ENCODE results near the gene RAMAC.
"Not testable (repeated sequence)": the region's sequence is repeated elsewhere in the genome, so short reads cannot be mapped to it uniquely, and the experiment has no call there.

The RAMAC gene

GRCh38 chr15:82986442-82986780 is 401 bp downstream of the RAMAC start:
- Mint-ChIP-seq H3K4me3 (peak overlapping the region; percentile 98), H3K36me3 (peaks cover 7% of the 10 kb centered on the region), H3K9me3 (no peaks in the 10 kb centered on the region), H3K27ac (no peak overlapping the region), H3K27me3 (no peaks in the 10 kb centered on the region), H3K4me1 (peaks cover 40% of the 10 kb centered on the region)

- Mint-ChIP-seq H3K4me3 (no peak overlapping the region), H3K9me3 (no peaks in the 10 kb centered on the region), H3K27ac (no peak overlapping the region), H3K36me3 (peaks cover 8% of the 10 kb centered on the region), H3K4me1 (peaks cover 10% of the 10 kb centered on the region), H3K27me3 (no peaks in the 10 kb centered on the region)
Observed at GRCh38 chr15:82992436-82992998, 6.5 kb downstream of the RAMAC start.

- peaks cover 7% of the 10 kb centered on the region for H3K4me1 Mint-ChIP-seq
- H3K4me3 Mint-ChIP-seq: no peak overlapping the region
- H3K27ac Mint-ChIP-seq: no peak overlapping the region
- H3K9me3 Mint-ChIP-seq: no peaks in the 10 kb centered on the region
- peaks cover 8% of the 10 kb centered on the region for H3K36me3 Mint-ChIP-seq
- H3K27me3 Mint-ChIP-seq: no peaks in the 10 kb centered on the region
Observed at GRCh38 chr15:82993144-82993543, 7.1 kb downstream of the RAMAC start.

GRCh38 chr15:82995076-82995475 is 9.1 kb downstream of the RAMAC start:
- Mint-ChIP-seq H3K4me3 (no peak overlapping the region), H3K36me3 (peaks cover 5% of the 10 kb centered on the region), H3K27me3 (no peaks in the 10 kb centered on the region), H3K9me3 (no peaks in the 10 kb centered on the region), H3K4me1 (peaks cover 7% of the 10 kb centered on the region), H3K27ac (no peak overlapping the region)

GRCh38 chr15:82995938-82996337 is 9.9 kb downstream of the RAMAC start:
- Mint-ChIP-seq H3K36me3 (peaks cover 1% of the 10 kb centered on the region), H3K27me3 (no peaks in the 10 kb centered on the region), H3K9me3 (no peaks in the 10 kb centered on the region), H3K4me3 (no peak overlapping the region), H3K27ac (no peak overlapping the region), H3K4me1 (peaks cover 11% of the 10 kb centered on the region)

GRCh38 chr15:82999426-82999825 is 13.4 kb downstream of the RAMAC start:
- no peaks in the 10 kb centered on the region for H3K9me3 Mint-ChIP-seq
- peaks cover 11% of the 10 kb centered on the region for H3K4me1 Mint-ChIP-seq
- H3K36me3 Mint-ChIP-seq: no peaks in the 10 kb centered on the region
- no peaks in the 10 kb centered on the region for H3K27me3 Mint-ChIP-seq
- no peak overlapping the region for H3K4me3 Mint-ChIP-seq
- H3K27ac Mint-ChIP-seq: no peak overlapping the region

GRCh38 chr15:82999905-83000671 is 14.1 kb downstream of the RAMAC start:
- Mint-ChIP-seq H3K27me3 (no peaks in the 10 kb centered on the region), H3K9me3 (no peaks in the 10 kb centered on the region), H3K4me3 (peak overlapping the region; percentile 65), H3K4me1 (peaks cover 11% of the 10 kb centered on the region), H3K36me3 (peaks cover 2% of the 10 kb centered on the region), H3K27ac (peak overlapping the region; percentile 52)

GRCh38 chr15:83000672-83001031 is 14.6 kb downstream of the RAMAC start:
- H3K27ac Mint-ChIP-seq: not testable (repeated sequence)

GRCh38 chr15:83010709-83011270 is 24.8 kb downstream of the RAMAC start:
- H3K4me1 Mint-ChIP-seq: peaks cover 56% of the 10 kb centered on the region
- no peaks in the 10 kb centered on the region for H3K27me3 Mint-ChIP-seq
- no peaks in the 10 kb centered on the region for H3K9me3 Mint-ChIP-seq
- H3K36me3 Mint-ChIP-seq: peaks cover 6% of the 10 kb centered on the region
- peak overlapping the region; percentile 88 for H3K27ac Mint-ChIP-seq
- H3K4me3 Mint-ChIP-seq: peak overlapping the region; percentile 91

More at GRCh38 chr15:83000672-83001031, 14.6 kb downstream of the RAMAC start:
- H3K9me3 Mint-ChIP-seq, H3K36me3 Mint-ChIP-seq, H3K27me3 Mint-ChIP-seq, H3K4me3 Mint-ChIP-seq: not testable (repeated sequence)
- peaks cover 11% of the 10 kb centered on the region for H3K4me1 Mint-ChIP-seq

GRCh38 chr15:83011271-83012075 is 25.5 kb downstream of the RAMAC start, which contains the start of gene C15orf40:
Gene C15orf40, minus strand, starts transcription at chr15:83011639. Its CDS starts 32 bp downstream, at chr15:83011607.
- Mint-ChIP-seq H3K9me3 (no peaks in the 10 kb centered on the region), H3K27ac (peak within 1 kb of the TSS; percentile 88), H3K4me3 (peak within 1 kb of the TSS; percentile 91), H3K27me3 (no peaks in the 10 kb centered on the region), H3K36me3 (peaks cover 7% of the 10 kb centered on the region), H3K4me1 (peaks cover 56% of the 10 kb centered on the region)

GRCh38 chr15:83012076-83012426 is 26.0 kb downstream of the RAMAC start:
- peak overlapping the region; percentile 86 for H3K27ac Mint-ChIP-seq
- peaks cover 7% of the 10 kb centered on the region for H3K36me3 Mint-ChIP-seq
- no peaks in the 10 kb centered on the region for H3K9me3 Mint-ChIP-seq
- no peaks in the 10 kb centered on the region for H3K27me3 Mint-ChIP-seq
- H3K4me3 Mint-ChIP-seq: peak overlapping the region; percentile 91
- H3K4me1 Mint-ChIP-seq: peaks cover 54% of the 10 kb centered on the region

- Mint-ChIP-seq H3K4me1 (peaks cover 51% of the 10 kb centered on the region), H3K27ac (peak overlapping the region; percentile 86), H3K27me3 (no peaks in the 10 kb centered on the region), H3K9me3 (no peaks in the 10 kb centered on the region), H3K4me3 (peak overlapping the region; percentile 91), H3K36me3 (peaks cover 4% of the 10 kb centered on the region)
Observed at GRCh38 chr15:83012636-83013035, 26.6 kb downstream of the RAMAC start.

GRCh38 chr15:83014205-83014653 is 28.2 kb downstream of the RAMAC start:
- Mint-ChIP-seq H3K4me3 (peak overlapping the region; percentile 33), H3K9me3 (no peaks in the 10 kb centered on the region), H3K27ac (peak overlapping the region; percentile 76), H3K36me3 (peaks cover 4% of the 10 kb centered on the region), H3K4me1 (peaks cover 51% of the 10 kb centered on the region), H3K27me3 (no peaks in the 10 kb centered on the region)

- Mint-ChIP-seq H3K4me1 (peaks cover 40% of the 10 kb centered on the region), H3K36me3 (peaks cover 2% of the 10 kb centered on the region), H3K27ac (peak overlapping the region; percentile 76), H3K27me3 (no peaks in the 10 kb centered on the region), H3K4me3 (no peak overlapping the region), H3K9me3 (no peaks in the 10 kb centered on the region)
Observed at GRCh38 chr15:83015361-83015760, 29.4 kb downstream of the RAMAC start.

- H3K9me3 Mint-ChIP-seq: no peaks in the 10 kb centered on the region
- no peak overlapping the region for H3K4me3 Mint-ChIP-seq
- H3K27ac Mint-ChIP-seq: no peak overlapping the region
- peaks cover 3% of the 10 kb centered on the region for H3K36me3 Mint-ChIP-seq
- peaks cover 32% of the 10 kb centered on the region for H3K4me1 Mint-ChIP-seq
- H3K27me3 Mint-ChIP-seq: no peaks in the 10 kb centered on the region
Observed at GRCh38 chr15:83016906-83017305, 30.9 kb downstream of the RAMAC start.

GRCh38 chr15:83018436-83018835 is 32.4 kb downstream of the RAMAC start:
- H3K27ac Mint-ChIP-seq: no peak overlapping the region
- H3K36me3 Mint-ChIP-seq: peaks cover 3% of the 10 kb centered on the region
- no peaks in the 10 kb centered on the region for H3K9me3 Mint-ChIP-seq
- H3K27me3 Mint-ChIP-seq: no peaks in the 10 kb centered on the region
- H3K4me1 Mint-ChIP-seq: peaks cover 20% of the 10 kb centered on the region
- H3K4me3 Mint-ChIP-seq: no peak overlapping the region

Measured in activated naive CD4-positive, alpha-beta T cell treated with anti-CD3 and anti-CD28 coated beads, Interleukin-2, amount 50 U/mL, for 24 hours (primary cell).